Measurements from ENCODE around the gene CREB5.

DNA sequence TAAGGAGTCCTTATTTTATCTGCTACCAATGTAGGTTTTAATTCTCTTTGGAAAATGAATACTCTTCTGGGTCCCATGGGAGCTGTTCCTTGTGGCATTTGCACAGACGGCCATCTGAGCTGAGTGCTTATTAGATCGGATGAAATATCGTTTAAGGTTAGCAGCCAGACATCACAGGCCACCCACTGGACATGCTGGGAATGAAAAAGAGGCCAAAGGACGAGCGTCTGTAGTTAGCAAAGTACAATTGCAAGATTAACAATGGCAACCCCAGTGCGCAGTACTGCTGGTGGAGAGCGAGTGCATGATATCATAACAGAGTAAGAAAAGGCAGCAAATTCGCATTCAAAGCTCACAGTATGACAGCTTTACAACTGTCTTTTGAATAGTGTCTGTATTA, 28.3 kb upstream of the CREB5 start:
- TF ChIP-seq ESRRG (CRISPR knock-in tag; IDR thresholded peaks at IDR 0.05) (no peak), ZFP30 (CRISPR knock-in tag; IDR thresholded peaks at IDR 0.05) (no peak)
- TF ChIP-seq, protein P1, sequence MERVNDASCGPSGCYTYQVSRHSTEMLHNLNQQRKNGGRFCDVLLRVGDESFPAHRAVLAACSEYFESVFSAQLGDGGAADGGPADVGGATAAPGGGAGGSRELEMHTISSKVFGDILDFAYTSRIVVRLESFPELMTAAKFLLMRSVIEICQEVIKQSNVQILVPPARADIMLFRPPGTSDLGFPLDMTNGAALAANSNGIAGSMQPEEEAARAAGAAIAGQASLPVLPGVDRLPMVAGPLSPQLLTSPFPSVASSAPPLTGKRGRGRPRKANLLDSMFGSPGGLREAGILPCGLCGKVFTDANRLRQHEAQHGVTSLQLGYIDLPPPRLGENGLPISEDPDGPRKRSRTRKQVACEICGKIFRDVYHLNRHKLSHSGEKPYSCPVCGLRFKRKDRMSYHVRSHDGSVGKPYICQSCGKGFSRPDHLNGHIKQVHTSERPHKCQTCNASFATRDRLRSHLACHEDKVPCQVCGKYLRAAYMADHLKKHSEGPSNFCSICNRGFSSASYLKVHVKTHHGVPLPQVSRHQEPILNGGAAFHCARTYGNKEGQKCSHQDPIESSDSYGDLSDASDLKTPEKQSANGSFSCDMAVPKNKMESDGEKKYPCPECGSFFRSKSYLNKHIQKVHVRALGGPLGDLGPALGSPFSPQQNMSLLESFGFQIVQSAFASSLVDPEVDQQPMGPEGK (CRISPR knock-in tag; IDR thresholded peaks at IDR 0.05; ENCODE audit: borderline replicate concordance): no peak

Measured in SK-N-SH treated with all-trans-retinoic acid at 6 μM for 48 hours (cell line).